CD4-positive, alpha-beta T cell (primary cell): ENCODE results near the gene HIGD2A. TPM values are rescaled to one million over a fixed set of nuclear protein-coding genes. Genes with fewer than 3 reads are reported as not detected.

Experiments
- ATAC-seq: fragments of 200-7000 bp; cut with Tn5 transposase; one replicate; pipeline ENCODE4 v1.10.0; 2022; ENCODE audit warnings: mild to moderate bottlenecking; ENCODE audit not compliant: poor library complexity
- CTCF ChIA-PET: fragments of 350-600 bp; sonication (Branson Sonifier 250); formaldehyde crosslinking; loops from one replicate; lab custom pipeline; 2021; ENCODE audit warnings: antibody characterized with exemption, inconsistent platforms; lab: Charles Lee
- POLR2A ChIA-PET: fragments of 350-600 bp; sonication (Branson Sonifier 250); formaldehyde crosslinking; loops from one replicate; lab custom pipeline; 2021; ENCODE audit warnings: antibody characterized with exemption, inconsistent platforms; lab: Charles Lee
- DNase-seq, 14 experiments: peaks; one replicate each; pipeline ENCODE4 v3.0.0-alpha.2; 2013 to 2020; ENCODE audit warnings: mixed read lengths in 2 of 14
- H3K27ac ChIP-seq, 2 donors: one replicate each; pipeline versions ENCODE4 v1.5.1 to v1.7.0; 2013; ENCODE audit warnings: low read length in 2 of 2, low read depth in 1 of 2, mild to moderate bottlenecking in 1 of 2
- H3K27me3 ChIP-seq, 2 experiments: 1 replicate in 1 of 2; 2 replicates in 1 of 2; pipeline versions ENCODE4 v1.6.1 to v1.7.0; 2013; ENCODE audit warnings: low read length in 2 of 2, control low read depth in 1 of 2, mild to moderate bottlenecking in 1 of 2, moderate library complexity in 1 of 2; ENCODE audit not compliant: insufficient read depth in 2 of 2, control insufficient read depth in 1 of 2
- H3K36me3 ChIP-seq: one replicate; pipeline ENCODE4 v1.6.1; 2013; ENCODE audit warnings: low read length, control low read depth; ENCODE audit not compliant: insufficient read depth
- H3K4me1 ChIP-seq: one replicate; pipeline ENCODE4 v1.6.1; 2013; ENCODE audit warnings: low read length, control low read depth; ENCODE audit not compliant: insufficient read depth
- H3K4me3 ChIP-seq: one replicate; pipeline ENCODE4 v1.5.1; 2013; ENCODE audit warnings: mild to moderate bottlenecking, low read length, moderate library complexity
- H3K9me3 ChIP-seq, 2 experiments: 1 replicate in 1 of 2; 2 replicates in 1 of 2; pipeline versions ENCODE4 v1.6.1 to v1.7.0; 2013; ENCODE audit warnings: low read length in 2 of 2, mild to moderate bottlenecking in 2 of 2, control low read depth in 1 of 2, moderate library complexity in 1 of 2; ENCODE audit not compliant: control insufficient read depth in 1 of 2, insufficient read depth in 1 of 2
- H3K27ac Mint-ChIP-seq: one replicate; pipeline ENCODE4 v1.8.0; 2020; ENCODE audit warnings: mixed read lengths
- H3K27me3 Mint-ChIP-seq: one replicate; pipeline ENCODE4 v1.8.0; 2021; ENCODE audit warnings: mixed read lengths
- H3K36me3 Mint-ChIP-seq: one replicate; pipeline ENCODE4 v1.8.0; 2021; ENCODE audit warnings: low read depth, mixed read lengths
- H3K4me1 Mint-ChIP-seq: one replicate; pipeline ENCODE4 v1.8.0; 2021; ENCODE audit warnings: low read depth, mixed read lengths
- H3K4me3 Mint-ChIP-seq: one replicate; pipeline ENCODE4 v1.8.0; 2020; ENCODE audit warnings: mild to moderate bottlenecking, mixed read lengths
- H3K9me3 Mint-ChIP-seq: one replicate; pipeline ENCODE4 v1.8.0; 2020; ENCODE audit warnings: mixed read lengths
- intact Hi-C, 2 experiments: fragments of 100-400 bp; cut with DNase I in 1 of 2; cut with micrococcal nuclease in 1 of 2; formaldehyde crosslinking; loops; one replicate each; pipeline versions ENCODE4 v1.15.1 to v1.9.0; 2023 to 2025; cut with DNase I, micrococcal nuclease
- total RNA-seq, 174 experiments: library from RNA in 2 of 174; stranded (reverse) in 2 of 174; gene quantifications; one replicate each; pipeline ENCODE4 v1.2.3 and lab custom pipeline; 2021 to 2026
- TF ChIP-seq, protein P1 (sequence below): fragments of 200-600 bp; IDR thresholded peaks from one replicate; pipeline ENCODE4 v1.8.0; 2022; ENCODE audit warnings: antibody characterized with exemption, mild to moderate bottlenecking

Gene HIGD2A
- total RNA-seq, 2 experiments from 2014 or later: 98.2 to 104 TPM

DNA sequence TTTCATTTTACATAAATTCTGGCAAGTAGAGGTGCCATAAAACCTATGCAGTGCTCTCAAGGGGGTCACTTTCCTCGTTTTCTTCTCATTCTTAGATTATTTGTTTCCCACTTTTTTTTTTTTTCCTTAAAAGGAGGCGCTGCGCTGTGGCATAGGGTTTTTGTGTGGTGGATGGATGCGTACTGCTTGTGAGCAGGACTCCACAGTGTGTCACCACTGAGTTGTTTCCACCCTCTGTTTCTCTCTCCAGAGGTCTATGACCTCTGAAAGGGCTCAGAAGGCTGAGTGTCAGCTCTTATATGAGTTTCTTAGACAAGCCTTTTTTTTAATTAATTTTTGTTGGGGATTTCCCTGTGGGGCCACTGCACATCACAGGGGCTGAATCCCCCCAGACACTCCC is 41.4 kb downstream of the HIGD2A start:
- no peak overlapping the region for H3K4me3 Mint-ChIP-seq
- no peaks in the 10 kb centered on the region for H3K4me1 Mint-ChIP-seq
- H3K27me3 Mint-ChIP-seq: peaks cover 6% of the 10 kb centered on the region
- Histone ChIP-seq H3K27ac (no peak overlapping the region), H3K4me3 (no peak overlapping the region), H3K9me3 (peaks cover 0 to 3% of the 10 kb centered on the region in 2 experiments), H3K4me1 (no peaks in the 10 kb centered on the region), H3K27me3 (no peaks in the 10 kb centered on the region), H3K36me3 (no peaks in the 10 kb centered on the region)
- ChIA-PET CTCF (interaction anchor here (1.2 kb wide), 1 partner anchor 18 kb away, joined by 3 read pairs; no protein-coding TSS in a partner anchor), POLR2A (no interaction called here)
- ATAC-seq: no peak
- H3K36me3 Mint-ChIP-seq: no peaks in the 10 kb centered on the region
- TF ChIP-seq, protein P1, sequence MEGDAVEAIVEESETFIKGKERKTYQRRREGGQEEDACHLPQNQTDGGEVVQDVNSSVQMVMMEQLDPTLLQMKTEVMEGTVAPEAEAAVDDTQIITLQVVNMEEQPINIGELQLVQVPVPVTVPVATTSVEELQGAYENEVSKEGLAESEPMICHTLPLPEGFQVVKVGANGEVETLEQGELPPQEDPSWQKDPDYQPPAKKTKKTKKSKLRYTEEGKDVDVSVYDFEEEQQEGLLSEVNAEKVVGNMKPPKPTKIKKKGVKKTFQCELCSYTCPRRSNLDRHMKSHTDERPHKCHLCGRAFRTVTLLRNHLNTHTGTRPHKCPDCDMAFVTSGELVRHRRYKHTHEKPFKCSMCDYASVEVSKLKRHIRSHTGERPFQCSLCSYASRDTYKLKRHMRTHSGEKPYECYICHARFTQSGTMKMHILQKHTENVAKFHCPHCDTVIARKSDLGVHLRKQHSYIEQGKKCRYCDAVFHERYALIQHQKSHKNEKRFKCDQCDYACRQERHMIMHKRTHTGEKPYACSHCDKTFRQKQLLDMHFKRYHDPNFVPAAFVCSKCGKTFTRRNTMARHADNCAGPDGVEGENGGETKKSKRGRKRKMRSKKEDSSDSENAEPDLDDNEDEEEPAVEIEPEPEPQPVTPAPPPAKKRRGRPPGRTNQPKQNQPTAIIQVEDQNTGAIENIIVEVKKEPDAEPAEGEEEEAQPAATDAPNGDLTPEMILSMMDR: no peak
- H3K9me3 Mint-ChIP-seq: no peaks in the 10 kb centered on the region
- intact Hi-C loops: no loop called here
- no peak overlapping the region for H3K27ac Mint-ChIP-seq
- DNase-seq: no peak

DNA sequence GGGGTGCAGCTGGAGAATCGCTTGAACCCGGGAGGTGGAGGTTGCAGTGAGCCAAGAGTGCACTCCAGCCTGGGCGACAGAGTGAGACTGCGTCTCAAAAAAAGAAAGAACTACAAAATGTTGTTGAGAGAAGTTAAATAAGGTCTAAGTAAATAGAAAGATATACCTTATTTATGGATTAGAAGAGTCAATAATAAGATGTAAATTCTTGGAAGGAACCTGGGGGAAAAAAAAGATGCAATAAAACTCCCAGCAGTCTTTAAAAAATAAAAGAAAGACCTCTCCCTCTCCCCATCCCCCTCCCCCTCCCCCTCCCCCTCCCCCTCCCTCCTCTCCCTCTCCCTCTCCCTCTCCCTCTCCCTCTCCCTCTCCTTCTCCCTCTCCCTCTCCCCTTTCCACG is 44.2 kb downstream of the HIGD2A start:
- Mint-ChIP-seq H3K27ac (no peak overlapping the region), H3K27me3 (peaks cover 13% of the 10 kb centered on the region), H3K4me1 (peaks cover 8% of the 10 kb centered on the region), H3K36me3 (no peaks in the 10 kb centered on the region), H3K9me3 (no peaks in the 10 kb centered on the region), H3K4me3 (no peak overlapping the region)
- ATAC-seq: no peak
- Histone ChIP-seq H3K27me3 (no peaks in the 10 kb centered on the region), H3K4me3 (no peak overlapping the region), H3K4me1 (peaks cover 10% of the 10 kb centered on the region), H3K9me3 (no peaks in the 10 kb centered on the region), H3K27ac (no peak overlapping the region), H3K36me3 (no peaks in the 10 kb centered on the region)
- no peak for DNase-seq
- ChIA-PET CTCF (no interaction called here), POLR2A (no interaction called here)
- intact Hi-C loops: no loop called here
- TF ChIP-seq, protein P1: no peak

DNA sequence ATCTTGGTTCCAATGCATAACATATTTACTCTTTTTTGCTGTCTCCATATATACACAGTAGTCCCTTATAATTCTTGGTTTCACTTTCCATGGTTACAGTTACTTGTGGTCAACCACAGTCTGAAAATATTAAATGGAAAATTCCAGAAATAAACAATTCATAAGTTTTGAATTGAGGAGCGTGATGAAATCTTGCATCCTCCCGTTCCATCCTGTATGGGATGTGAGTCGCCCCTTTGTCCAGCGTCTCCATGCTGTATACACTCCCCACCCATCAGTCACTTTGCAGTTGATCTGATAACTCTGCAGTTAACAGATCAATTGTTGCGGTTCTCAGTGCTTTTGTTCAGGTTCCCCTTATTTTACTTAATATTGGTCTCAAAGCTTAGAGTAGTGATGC is 48.1 kb downstream of the HIGD2A start:
- intact Hi-C loops: no loop called here
- Histone ChIP-seq H3K4me1 (peaks cover 10% of the 10 kb centered on the region), H3K4me3 (peak overlapping the region; percentile 25), H3K9me3 (no peaks in the 10 kb centered on the region), H3K27me3 (no peaks in the 10 kb centered on the region), H3K36me3 (no peaks in the 10 kb centered on the region), H3K27ac (no peak overlapping the region)
- ChIA-PET CTCF (interaction anchor here (0.9 kb wide), 1 partner anchor 160 kb away, joined by 3 read pairs; no protein-coding TSS in a partner anchor), POLR2A (interaction anchor here (1.4 kb wide), 1 partner anchor 11 kb away, joined by 6 read pairs; the partner anchor contains the start of gene FAF2)
- Mint-ChIP-seq H3K27me3 (peaks cover 13% of the 10 kb centered on the region), H3K36me3 (no peaks in the 10 kb centered on the region), H3K9me3 (no peaks in the 10 kb centered on the region), H3K27ac (no peak overlapping the region), H3K4me3 (peak overlapping the region; percentile 40), H3K4me1 (peaks cover 8% of the 10 kb centered on the region)
- ATAC-seq (peak; percentile 29), DNase-seq (peak in 2 of 14 experiments; percentile 13 to 14)
- TF ChIP-seq, protein P1: no peak
